GM18499 (cell line): ENCODE results near the gene MBL2.

Experiments
- ATAC-seq: cut with Tn5 transposase; IDR thresholded peaks from one replicate; pipeline ENCODE4 v1.9.1; 2021; ENCODE audit warnings: moderate number of reproducible peaks; ENCODE audit not compliant: insufficient read depth, unreplicated experiment

The MBL2 gene

DNA sequence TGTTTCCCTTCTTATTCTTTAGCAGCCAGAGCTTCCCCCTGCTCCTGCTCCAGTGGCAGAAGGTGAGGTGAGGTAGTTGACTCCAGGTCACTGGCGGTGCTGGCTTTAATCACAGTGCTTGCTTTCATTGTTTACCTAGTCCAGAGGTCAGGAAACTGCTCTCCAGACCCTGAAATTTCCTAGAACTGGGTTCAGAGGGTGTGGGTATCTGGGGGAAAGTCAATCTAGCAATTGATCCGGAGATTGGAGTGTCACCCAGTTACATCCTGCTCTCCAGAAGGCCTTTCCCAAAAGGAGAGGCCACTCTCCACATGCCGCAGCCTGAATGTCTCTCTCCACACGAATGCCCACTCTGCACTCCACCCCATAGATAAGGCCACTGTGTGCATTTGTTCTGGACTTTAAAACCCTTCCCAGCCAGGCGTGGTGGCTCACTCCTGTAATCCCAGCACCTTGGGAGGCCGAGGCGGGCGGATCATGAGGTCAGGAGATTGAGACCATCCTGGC, 2.1 kb upstream of the MBL2 start:
- no peak for ATAC-seq

DNA sequence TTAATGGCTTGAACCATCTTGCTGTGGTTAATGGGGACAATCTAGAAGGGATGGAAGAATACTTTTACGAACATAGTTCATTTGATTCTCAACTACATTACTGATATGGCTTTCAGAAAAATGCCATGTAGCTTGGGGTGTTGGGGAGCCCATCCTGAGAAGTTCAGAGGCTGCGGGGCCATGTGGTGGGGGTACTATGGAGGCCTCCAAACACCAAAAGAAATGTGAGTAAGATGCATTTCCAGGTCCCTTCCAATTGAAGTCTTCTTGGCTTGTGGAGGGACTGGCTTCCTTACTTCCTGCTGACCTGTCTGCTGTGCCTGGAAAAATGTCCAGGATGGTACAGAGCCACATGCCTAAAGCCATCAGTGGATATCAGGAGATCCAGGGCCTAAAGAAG, 1.6 kb upstream of the MBL2 start:
- ATAC-seq = no peak

DNA sequence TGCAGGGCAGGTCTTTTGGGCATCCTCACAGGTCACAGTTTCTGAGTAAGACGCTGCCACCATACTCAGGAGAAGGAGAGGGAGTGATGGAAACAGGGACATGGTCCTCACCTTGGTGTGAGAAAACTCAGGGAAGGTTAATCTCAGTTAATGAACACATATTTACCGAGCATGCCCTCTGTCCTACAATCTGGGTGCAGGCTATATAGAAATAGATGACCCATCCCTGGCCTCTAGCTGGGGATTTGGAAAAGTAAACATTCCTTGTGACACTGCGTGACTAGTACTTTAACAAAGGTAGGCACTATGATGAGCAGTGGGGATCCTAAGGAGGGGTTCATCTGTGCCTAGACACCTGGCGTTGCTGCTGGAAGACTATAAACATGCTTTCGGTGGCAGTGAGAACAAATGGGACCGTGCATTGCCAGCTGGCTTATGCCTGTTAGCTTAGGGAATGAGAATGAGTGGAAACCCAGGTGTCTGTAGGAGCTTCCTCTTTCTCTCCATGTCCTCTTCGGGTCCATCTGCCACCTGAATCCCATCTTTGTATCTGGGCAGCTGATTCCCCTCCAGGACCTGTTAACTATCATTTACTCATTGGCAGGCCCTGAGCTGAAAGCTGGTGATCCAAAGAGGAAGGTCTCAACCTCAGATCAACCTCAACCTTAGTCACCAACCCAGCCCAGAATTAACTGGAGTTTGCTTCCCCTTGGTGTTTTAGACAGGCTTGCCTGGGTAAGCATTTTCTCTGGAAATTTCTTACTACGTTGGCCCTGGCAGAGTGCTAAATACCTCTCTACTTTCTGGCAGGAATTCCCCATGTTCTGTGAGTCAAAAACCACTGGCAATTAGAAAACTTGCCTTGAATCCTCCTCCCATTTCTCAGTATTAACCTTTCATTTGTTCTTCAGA, 794 bp downstream of the MBL2 start:
- ATAC-seq = no peak

DNA sequence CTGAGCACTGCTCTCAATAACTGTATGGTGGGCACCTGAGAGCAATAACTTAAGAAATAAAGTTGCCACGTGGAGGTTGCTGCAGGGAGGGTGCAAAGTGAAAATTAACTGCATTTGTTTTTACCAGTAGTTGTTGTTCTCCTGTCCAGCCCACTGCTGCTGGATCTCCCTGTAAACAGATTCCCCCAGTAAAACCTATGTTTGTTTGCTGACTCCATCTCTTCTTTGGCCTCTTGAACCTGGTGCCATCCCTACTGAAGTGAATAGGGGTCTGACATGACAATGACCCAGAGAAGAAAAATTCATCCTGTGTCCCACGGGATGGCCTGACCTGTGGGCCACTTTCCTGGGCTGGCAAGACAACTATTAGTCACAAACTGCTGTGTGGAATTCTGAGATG, 1.7 kb downstream of the MBL2 start:
- no peak for ATAC-seq

DNA sequence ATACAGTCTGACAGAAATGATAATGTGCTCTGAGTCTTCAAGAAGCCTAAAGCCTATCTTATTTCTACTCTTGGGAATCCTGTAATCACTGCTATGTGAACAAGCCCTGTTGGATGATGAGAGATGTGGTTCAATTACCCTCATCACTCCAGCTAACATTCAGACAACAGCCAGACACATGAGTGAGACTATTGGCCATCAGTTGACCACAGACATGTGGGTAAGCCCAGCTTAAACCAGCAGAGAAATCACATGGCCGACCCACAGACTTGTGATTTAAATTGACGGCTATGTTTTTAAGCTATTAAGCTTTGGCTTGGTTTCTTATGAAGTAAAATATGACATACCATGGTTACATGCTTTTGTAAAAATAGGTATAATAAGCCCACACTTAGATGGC, 2.6 kb downstream of the MBL2 start:
- no peak for ATAC-seq

DNA sequence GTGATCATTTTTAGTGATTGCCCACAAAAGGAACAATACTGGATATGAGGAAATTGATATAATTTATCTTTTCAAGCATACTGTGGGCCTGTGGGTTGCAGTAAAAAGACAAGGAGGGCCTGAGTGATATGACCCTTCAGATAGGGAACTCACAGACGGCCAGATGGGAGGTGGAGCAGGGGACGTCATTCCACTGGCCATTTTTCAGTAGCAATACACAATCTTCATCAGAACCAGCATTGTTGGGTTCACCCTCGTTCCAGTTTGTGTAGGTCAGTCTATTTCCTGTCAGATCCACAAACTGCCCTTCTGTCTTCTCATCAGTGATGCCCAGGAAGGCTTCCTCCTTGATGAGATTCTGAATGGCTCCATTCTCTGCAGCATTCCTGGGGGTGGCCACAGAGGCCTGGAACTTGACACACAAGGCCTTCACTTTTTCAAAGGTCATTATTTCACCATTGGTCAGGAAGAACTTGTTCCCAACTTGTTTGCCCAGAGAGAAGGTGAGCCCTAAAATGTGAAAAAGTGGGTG, 4.5 kb downstream of the MBL2 start:
- no peak for ATAC-seq

DNA sequence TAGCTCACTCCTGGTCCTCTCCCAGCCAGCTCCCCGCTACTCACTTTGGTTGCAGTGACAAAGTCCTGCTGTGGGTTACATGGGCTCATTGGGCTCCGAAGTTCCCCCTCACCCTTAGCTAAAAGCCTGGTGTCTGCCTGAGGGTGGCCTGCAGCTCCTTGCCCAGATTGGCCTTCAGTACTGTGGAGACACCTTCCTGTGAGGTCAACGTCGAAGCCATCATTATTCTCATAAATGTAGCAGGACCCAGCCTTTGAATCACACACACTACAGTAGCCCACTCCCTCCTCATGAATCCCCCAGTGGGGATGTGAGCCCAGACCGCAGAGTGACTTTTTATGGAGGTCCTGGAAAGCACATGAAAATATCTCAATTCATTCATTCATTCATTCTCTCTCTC, 10.5 kb downstream of the MBL2 start:
- ATAC-seq = no peak

DNA sequence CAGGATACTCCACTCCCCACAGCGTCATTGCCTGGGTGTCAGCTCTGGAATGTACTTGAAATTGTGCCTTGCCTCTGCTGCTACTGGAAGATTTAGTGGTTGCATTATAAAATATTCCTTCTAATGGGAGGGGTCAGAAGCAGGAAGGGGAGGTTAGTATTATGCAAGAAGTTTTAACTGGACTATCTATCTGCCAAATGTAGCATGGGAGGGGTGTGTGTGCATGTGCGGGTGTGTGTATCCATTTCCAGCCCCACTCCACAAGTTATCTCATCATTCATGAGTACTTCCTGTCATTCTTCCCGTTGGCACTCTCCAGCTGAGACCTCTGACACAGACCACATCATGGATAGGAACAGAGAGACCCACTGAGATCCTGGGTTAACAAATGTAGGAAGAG, 13.4 kb downstream of the MBL2 start:
- ATAC-seq = no peak

DNA sequence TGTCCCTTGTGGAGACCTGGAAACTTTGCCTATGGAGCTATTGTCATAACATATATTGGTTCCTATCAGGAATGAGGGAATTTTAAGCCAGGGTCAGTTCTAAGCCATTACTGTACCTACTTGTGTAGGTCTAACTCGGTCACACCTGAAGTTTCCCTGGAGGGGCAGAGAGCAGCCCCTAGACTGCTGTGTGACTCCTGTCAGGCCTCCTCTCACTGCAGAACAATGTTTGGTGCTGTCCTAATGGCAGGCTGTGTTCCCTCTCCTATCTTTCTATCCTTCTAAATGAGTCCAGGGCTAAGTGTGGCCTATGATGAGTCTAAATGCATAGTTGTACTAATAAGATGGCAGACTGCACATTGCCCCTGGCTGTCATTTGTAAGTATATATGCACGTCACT, 14.2 kb downstream of the MBL2 start:
- ATAC-seq = no peak

DNA sequence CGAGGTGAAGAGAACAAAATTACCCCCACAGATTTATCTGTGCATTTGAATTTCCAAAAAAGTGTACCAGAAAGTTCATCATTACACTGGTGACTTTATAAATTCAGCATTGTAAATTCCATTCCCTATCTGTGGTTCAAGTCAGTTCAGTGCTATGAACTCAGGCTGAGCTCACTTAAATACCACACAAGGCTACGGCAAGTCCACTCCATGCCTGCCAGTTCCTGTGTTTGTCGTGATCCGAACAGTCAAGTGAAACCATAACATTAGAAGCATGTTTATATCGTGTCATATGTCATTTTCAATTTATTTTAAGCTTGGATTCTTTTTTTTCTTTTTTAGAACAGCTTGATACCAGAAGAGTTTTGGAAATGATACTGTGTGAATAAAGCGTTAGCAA, 14.8 kb downstream of the MBL2 start:
- ATAC-seq = no peak

DNA sequence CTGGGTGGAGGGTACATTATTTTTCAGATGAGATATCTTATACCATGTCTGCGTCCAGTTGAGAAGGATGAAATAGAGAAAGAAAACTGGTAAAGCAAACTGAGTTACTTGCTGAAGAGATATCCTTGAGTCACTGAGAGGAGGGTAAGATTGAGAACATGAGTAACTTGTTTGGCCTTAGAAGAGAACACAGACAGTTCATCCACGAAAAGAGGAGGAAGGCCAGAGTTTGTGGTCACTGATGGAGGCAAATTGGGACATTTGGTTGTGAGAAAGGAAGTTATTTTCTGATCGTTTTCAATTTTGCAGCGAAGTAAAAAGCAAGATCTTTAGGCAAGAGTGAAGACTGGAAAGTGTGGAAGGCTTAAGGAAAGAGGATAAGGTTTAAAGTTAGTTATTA, 15.6 kb downstream of the MBL2 start:
- ATAC-seq = no peak

DNA sequence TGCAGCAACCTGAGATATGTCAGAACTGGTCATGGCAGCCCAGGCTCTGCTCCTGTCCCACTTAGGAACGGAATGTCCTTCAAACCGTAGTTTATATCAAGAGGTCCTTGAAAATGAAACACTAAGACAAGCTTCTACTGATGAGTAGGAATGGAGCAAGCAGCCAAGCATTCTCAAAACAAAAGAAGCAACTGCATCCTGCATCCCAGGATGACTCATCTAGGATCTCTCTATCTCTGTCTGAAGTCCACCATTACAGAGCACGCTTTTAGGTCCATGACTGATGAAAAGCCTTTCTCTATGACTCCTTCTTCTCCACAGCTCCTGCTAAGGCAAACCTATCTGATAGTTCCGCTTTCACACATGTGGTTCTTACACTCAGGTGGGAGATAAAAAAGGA, 16.3 kb downstream of the MBL2 start:
- no peak for ATAC-seq

DNA sequence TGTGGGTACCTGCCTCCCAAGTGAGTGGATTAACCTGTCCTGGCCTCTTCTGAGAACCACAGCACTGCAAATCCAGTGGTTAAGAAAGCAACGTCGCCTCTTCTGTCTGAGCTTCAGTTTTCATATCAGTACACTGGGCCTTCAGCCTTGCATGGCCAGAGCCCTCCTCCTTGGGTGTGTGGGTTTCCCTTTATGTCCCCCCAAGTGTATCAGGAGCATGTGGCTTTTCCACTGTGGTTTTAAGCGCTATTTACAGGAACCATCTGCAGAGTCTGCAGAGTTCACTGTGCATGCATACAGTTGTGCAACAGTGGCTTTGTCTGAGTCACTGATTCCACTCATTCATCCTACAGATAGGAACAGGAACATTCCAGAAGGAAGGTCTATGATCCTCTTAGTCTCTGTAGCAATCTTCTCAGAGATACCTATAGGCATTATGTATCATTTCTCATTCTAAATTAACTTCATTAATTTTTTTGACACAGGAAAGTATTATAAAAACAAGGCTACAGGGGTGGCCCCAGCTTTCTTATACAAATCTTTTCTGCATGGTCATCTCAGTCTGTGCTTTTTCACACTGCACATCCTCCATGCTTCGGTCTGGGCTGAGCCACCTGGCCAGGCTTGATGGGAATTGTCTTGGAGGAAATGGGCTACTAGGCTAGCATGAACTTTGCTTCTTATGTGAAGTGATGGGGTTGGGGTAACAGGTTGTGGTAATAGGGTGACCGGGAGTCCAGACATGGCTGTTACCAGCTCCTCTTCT, 17.1 kb downstream of the MBL2 start:
- no peak for ATAC-seq

DNA sequence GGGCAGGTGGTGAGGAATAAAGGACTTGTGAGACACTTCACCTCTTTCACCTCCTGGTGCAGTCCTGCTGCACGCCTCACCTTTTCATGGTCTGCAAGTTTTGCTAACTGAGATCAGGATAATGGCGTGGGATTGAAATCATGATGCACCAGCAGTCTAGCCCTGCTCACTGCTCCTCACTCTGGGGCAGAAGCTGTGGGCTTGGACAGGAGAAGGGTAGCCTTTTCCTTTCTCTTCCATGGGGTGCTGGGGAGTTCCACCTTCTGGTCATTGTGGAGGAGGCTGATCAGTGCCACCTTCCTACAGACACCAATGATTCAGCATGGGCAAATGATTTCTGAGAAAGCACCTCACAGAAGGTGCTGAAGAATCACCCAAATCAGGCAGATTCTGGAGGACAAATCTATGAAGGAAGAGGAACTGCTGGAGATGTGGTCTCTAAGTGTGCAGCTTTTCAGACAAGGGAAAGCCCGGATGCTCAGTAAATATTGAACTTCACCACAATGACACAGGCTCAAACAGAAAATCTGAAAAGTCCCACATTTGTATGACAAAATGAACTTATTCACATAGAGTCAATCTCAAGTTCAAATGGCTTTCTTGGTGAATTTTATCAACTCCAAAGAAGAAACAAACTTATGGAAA, 19.7 kb downstream of the MBL2 start:
- ATAC-seq = no peak

DNA sequence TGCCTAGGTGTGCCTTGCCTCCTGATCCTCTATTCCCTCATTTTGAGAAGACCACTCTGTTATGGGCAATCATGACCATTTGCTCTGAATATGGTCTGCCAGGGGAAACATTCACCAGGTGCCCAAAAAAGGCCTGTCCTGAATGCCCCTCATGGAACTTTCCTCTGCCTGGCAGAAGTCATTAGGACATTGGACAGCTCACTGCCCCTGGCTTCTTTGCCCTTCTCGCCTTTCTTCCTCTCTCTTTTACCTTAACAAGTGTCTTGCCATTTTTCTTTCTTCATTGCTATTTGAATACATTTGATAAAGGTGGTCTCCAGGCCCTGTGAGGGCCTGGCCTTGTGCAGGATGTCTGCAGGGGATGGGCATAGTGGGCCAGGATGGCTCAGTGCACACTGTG, 20.3 kb downstream of the MBL2 start:
- ATAC-seq = no peak

DNA sequence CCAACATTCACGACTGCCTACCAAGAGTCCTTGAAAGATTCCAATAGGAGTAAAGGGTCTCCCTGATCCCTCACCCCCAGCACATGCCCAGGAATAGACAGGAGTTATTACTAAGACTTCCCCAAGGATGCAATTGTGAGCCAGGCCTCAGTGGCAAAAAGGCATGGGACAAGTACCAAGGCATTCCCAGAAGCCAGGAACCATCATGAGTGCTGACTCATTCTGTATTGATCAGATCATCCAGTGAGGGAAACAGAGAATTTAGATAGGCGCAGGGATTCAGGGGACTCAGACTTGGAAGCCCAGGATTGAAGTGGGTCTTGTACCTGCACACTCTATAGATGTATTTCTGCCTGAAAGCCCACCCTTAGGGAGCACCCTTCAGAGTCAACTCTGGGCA, 21.2 kb downstream of the MBL2 start:
- no peak for ATAC-seq

DNA sequence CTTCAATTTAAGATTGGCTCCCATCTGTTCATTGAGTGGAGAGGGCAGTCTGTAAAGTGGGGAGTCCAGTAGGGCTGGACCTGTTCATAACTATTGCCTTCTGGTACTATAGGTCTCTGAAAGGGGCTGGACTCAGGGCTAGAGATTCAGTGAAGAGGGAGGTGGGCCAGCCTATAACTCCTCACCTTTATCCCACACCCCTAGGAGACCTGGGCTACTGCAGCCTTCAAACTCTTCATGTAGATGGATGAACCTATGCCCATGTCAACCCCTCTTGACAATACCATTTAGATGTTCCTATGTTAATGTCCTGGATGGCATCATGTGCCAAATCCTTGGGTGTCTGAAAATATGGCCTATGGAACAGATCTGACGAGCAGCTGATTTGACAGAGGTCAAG, 22.0 kb downstream of the MBL2 start:
- no peak for ATAC-seq

DNA sequence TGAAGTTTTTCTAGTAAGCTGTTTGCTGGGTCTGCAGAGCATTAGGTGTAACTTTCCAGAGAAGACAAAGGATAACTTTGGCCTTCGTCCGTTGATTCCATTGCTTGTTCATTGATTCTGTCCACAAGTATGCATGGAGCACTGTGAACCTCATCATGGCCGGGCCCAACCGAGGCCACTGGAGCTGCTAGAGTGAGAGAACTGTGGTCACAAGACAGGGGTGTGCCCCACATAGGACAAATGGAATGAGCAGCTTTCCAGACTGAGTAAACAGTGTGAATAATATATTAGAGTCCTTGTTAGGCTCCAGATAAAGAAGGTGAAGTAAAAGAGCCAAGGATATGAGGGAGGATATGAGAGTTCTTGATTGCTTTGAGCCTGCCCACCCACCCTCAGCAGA, 24.9 kb downstream of the MBL2 start:
- no peak for ATAC-seq

DNA sequence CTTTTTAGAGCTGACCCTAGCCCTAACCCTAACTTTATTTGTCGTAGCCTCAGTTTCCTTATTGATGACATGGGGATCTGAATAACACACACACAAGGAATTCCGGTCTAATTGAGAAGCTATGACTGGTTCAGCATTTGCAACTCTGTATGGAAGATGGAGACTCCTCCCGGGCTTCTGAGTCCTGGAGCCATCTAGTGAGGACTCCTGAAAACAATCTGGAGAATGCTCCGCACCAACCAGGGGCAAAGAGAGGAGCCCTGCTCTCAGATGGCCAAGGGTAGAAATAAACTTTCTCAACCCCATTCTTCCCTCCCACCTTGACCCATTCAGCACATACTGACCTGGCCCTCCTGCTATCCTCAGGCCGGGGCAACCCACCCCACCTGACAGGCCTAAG, 26.4 kb downstream of the MBL2 start:
- no peak for ATAC-seq

DNA sequence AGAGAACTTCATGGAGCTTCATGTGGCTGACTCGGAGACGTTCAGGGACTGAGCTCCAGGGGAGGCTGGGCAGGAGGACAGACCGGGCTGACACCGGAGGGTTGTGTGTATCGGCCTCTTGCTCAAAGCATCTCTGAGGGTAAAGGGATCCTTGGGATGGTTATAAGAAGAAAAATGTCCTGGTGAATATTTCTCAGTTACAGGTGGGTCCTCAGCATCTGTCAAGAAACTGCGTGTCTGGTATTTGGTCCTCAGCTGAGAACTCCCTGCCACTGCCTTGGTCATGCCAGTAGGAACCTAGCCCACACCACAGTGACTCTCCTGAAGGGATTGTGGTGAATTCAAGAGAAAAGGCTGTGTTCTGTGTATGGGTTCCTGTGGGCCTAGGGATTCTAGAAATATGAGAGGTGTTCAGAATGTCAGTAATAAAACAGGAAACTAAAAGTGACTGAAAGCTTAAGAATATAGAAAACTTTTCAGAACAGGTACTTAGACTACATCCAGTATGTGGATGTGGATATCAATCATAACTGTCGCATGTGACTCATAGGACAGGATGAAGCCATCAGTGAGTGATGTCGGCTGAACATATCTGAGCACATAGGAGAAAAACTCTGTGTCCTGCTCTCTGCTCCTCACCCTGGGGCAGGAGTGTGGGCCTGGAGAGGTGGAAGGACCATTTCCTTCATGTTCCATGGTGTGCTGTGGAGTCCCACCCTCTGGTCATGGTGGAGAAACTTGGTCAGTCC, 28.4 kb downstream of the MBL2 start:
- ATAC-seq = no peak
